GM19239 (cell line): ENCODE data around the gene SPI1.

ENCODE experiments used
- DNase-seq: peaks from one replicate; pipeline ENCODE4 v3.0.0; 2011; ENCODE audit warnings: low spot score; ENCODE audit not compliant: insufficient read length
- FAIRE-seq: peaks from 2 replicates; lab custom pipeline; 2011; peaks lifted over from hg19 to GRCh38; lab: Jason Lieb, UNC

The SPI1 gene

GRCh38 chr11:47407746-47408590, 29.6 kb upstream of the SPI1 start, which contains the start of gene SLC39A13:
TSS of gene SLC39A13 (plus strand) at chr11:47408590. CDS start at chr11:47410095, 1,505 bp downstream.
- peak; percentile 99 for DNase-seq
- peak; percentile 84 for FAIRE-seq

DNA sequence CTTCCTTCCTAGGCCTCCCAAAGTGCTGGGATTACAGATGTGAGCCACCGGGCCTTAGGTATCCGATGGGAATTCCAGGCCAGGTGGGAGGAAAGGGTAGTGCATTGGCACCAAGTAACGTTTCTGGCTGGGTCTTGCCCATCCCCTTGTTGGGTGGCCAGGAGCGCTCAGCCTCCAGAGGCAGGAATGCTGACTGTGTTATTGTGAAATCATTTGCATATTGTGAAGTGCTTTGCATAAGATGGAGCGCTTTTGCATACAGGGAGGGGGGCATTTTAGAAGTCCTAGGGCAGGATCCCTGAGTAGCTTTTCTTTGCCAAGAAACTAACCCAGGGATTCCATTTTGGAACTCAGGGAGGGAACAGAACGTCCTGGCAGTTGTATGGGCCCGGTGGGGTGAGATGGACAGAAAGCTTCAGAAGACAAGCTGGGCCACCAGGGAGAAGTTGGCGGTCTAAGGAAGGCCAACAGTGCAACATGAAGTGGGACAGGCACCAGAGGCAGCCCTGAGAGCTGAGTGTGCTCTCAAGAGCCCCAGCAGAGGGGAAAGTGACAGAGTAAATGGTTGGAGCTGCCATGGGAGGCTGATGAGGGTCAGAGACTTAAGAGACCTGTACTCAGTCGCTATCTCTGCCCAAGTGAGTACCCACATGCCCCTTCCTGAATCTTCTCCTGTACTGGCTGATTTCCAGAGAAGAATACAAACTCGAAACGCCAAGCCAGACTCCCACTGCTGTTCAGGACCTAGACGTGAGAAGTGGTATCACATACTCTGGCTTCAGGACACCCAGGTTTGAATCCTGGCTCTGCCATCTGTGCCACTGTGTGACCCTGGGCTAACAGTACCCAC, 28.8 kb upstream of the SPI1 start:
- FAIRE-seq = no peak

GRCh38 chr11:47403571-47403970, 25.2 kb upstream of the SPI1 start:
- DNase-seq = no peak
- FAIRE-seq = no peak

More for the DNA sequence above, 28.8 kb upstream of the SPI1 start:
- no peak for DNase-seq

GRCh38 chr11:47403135-47403534, 24.8 kb upstream of the SPI1 start:
- DNase-seq (no peak), FAIRE-seq (no peak)

- DNase-seq = no peak
- FAIRE-seq = peak; percentile 82
Observed at GRCh38 chr11:47400768-47401279, 22.5 kb upstream of the SPI1 start.

GRCh38 chr11:47399860-47400767, 21.8 kb upstream of the SPI1 start:
- peak; percentile 52 for DNase-seq

GRCh38 chr11:47398551-47398950, 20.2 kb upstream of the SPI1 start:
- FAIRE-seq (no peak), DNase-seq (no peak)

More at GRCh38 chr11:47399860-47400767, 21.8 kb upstream of the SPI1 start:
- FAIRE-seq = peak; percentile 39

DNA sequence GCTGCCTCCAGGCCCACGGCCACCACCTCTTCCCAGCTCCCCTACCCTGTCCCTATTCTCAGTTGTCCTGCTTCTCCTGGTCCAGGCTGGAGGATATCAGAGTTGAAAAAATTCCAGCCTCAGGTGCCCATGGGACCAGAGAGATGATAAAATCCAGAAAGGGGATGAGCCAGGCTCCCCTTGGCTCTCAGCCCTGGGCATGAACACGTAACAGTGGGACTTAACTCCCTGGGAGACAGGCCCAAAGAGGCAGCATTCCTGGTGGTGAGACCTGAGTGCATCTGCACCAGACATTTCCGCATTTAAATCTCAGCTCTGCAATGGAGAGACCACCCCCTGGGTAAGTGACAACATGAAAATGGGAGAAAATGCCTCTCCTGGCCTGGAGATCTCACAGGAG, 19.7 kb upstream of the SPI1 start:
- FAIRE-seq (no peak), DNase-seq (no peak)

GRCh38 chr11:47396049-47396320, 17.6 kb upstream of the SPI1 start:
- no peak for DNase-seq
- FAIRE-seq = no peak

GRCh38 chr11:47395223-47396048, 17.1 kb upstream of the SPI1 start:
- no peak for DNase-seq
- peak; percentile 11 for FAIRE-seq

- peak; percentile 86 for FAIRE-seq
- DNase-seq = peak; percentile 92
Observed at GRCh38 chr11:47394322-47395222, 16.2 kb upstream of the SPI1 start.

DNA sequence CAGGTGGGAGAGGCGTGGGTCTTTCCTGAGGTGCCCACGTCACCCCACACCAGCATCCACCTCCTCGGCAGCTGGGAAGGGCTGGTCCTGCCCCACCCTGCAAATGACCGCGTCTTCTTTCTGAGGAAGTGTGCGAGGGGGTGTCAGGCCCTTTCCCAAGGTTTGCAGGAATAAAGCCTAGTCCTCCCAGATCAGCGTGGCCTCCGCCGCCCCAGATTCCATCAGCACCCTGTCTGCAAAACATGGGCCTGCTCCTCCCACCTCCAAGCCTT, 15.6 kb upstream of the SPI1 start:
- DNase-seq (no peak), FAIRE-seq (no peak)

- DNase-seq (no peak), FAIRE-seq (no peak)
Observed at GRCh38 chr11:47393163-47394049, 15.1 kb upstream of the SPI1 start.

DNA sequence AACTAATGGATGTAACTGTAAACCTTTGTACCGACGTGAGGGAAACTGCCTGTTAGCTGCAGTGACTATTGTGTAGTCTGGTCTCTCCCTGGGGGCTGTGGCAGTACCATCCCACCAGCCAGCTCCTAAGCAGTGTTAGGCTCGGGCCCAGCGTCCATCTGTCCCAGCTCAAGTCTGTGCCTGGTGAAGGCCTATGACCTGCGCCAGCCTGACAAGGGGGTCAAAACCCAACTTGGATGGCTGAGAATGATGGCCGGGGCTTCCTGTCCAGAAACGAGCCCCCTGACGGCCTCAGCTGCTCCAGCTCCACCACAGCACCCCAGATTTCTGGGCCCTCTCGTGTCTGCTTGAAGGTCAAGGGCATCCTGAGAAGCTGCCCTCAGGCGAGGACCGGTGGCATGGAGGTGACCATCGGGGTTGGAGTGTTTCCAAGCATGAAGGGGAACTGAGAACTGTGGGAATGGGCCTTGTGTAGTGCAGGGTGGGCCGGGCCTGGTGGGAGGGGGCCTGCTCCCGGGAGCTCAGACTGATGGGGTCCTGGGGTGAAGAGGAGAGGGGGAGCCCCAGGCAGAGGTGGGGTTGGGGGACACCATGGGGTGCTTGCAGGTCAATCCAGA, 14.3 kb upstream of the SPI1 start:
- FAIRE-seq = no peak

DNA sequence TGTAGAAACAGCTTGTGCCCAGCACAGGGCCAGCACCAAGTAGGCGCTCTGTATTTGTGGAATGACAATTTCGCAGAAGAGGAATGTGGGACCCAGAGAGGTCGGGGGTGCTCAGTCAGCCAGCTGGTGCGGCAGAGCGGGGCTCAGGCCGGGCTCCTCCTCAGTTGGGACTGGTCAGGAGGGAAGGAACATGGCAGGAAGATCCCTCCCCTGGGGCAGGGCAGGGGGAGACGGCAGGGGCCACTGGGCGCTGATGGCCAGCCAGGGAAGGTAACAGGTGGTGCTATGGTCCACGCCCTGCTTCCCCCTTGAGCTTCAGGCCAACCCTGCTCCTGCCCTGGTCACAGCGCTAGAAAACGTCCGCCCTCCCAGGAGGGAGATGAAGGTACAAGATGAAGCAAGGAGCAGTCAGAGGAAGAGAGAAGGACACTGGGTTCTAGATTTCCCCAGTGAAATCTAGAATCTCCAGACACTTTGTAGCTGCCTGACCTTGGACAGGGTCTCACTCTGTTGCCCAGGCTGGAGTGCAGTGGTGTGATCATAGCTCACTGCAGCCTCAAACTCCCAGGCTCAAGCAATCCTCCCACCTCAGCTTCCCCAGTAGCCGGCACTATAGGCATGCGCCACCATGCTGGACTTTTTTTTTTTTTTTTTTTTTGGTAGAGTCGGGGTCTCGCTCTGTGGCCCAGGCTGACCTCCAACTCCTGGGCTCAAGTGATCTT, 13.5 kb upstream of the SPI1 start:
- FAIRE-seq (no peak), DNase-seq (no peak)

More for the DNA sequence above, 14.3 kb upstream of the SPI1 start:
- no peak for DNase-seq

GRCh38 chr11:47391077-47391583, 12.8 kb upstream of the SPI1 start:
- no peak for DNase-seq
- FAIRE-seq = no peak
